K562 (cell line): ENCODE measurements around the gene PMM1. TPM values are rescaled to one million over a fixed set of nuclear protein-coding genes. Genes with fewer than 3 reads are reported as not detected.

Source experiments
- CBFB ChIP-seq: sonication (generic); formaldehyde crosslinking; IDR thresholded peaks from 2 replicates; pipeline ENCODE4 v1.4.0; 2020; ENCODE audit warnings: mild to moderate bottlenecking, missing genetic modification reagents
- CHCHD3 ChIP-seq: fragments of 250-450 bp; sonication (Bioruptor Pico); IDR thresholded peaks from 2 replicates; pipeline ENCODE4 v2.1.2; 2022; ENCODE audit warnings: mild to moderate bottlenecking
- HDAC1 ChIP-seq, 2 experiments: fragments of 450-650 bp; IDR thresholded peaks; 2 replicates each; pipeline ENCODE4 v1.6.1; 2016 to 2017; ENCODE audit warnings: inconsistent platforms in 1 of 2, mild to moderate bottlenecking in 1 of 2, moderate library complexity in 1 of 2
- HEY1 ChIP-seq: fragments of 250-450 bp; sonication (Bioruptor Pico); IDR thresholded peaks from 2 replicates; pipeline ENCODE4 v1.5.0; 2020; ENCODE audit warnings: mild to moderate bottlenecking, moderate library complexity, borderline replicate concordance
- HNRNPUL1 ChIP-seq: fragments of 200-400 bp; formaldehyde crosslinking; IDR thresholded peaks from 2 replicates; pipeline ENCODE4 v1.6.1; 2017; ENCODE audit warnings: low read length
- IFI16 ChIP-seq: fragments of 250-450 bp; sonication (Bioruptor Pico); IDR thresholded peaks from 2 replicates; pipeline ENCODE4 v2.1.2; 2022; ENCODE audit warnings: mild to moderate bottlenecking, inconsistent platforms
- ILF3 ChIP-seq: fragments of 450-650 bp; IDR thresholded peaks from 2 replicates; pipeline ENCODE4 v1.6.1; 2018; ENCODE audit warnings: antibody characterized with exemption, mild to moderate bottlenecking, moderate library complexity, borderline replicate concordance
- KAT7 ChIP-seq: sonication (generic); formaldehyde crosslinking; IDR thresholded peaks from 2 replicates; pipeline ENCODE4 v1.8.0; 2022; ENCODE audit warnings: missing genetic modification reagents, mild to moderate bottlenecking, borderline replicate concordance
- KDM2B ChIP-seq: fragments of 250-450 bp; sonication (Bioruptor Pico); IDR thresholded peaks from 2 replicates; pipeline ENCODE4 v1.8.0; 2021; ENCODE audit warnings: mild to moderate bottlenecking, moderate library complexity
- MAFK ChIP-seq: IDR thresholded peaks from 2 replicates; pipeline ENCODE4 v1.6.1; 2011; ENCODE audit warnings: low read length, improper control_type of control experiment
- NFIC ChIP-seq: fragments of 450-650 bp; IDR thresholded peaks from 2 replicates; pipeline ENCODE4 v1.6.1; 2017; ENCODE audit warnings: mild to moderate bottlenecking, inconsistent platforms
- PHF8 ChIP-seq: fragments of 200-600 bp; sonication (generic); IDR thresholded peaks from 2 replicates; pipeline ENCODE4 v1.6.1; 2012; ENCODE audit warnings: mixed run types, mild to moderate bottlenecking, inconsistent platforms, low read length, moderate library complexity, borderline replicate concordance
- PHTF2 ChIP-seq: fragments of 250-450 bp; sonication (Bioruptor Pico); IDR thresholded peaks from 2 replicates; pipeline ENCODE4 v1.5.0; 2021; ENCODE audit warnings: mild to moderate bottlenecking
- RAD21 ChIP-seq, 2 experiments: fragments of 250-450 bp in 1 of 2; fragments of 450-650 bp in 1 of 2; sonication (Bioruptor Pico) in 1 of 2; formaldehyde crosslinking in 1 of 2; IDR thresholded peaks in 1 of 2; conservative IDR thresholded peaks in 1 of 2; 2 replicates each; pipeline versions ENCODE4 v1.4.0 to v1.8.0; 2020 to 2022; ENCODE audit warnings: mild to moderate bottlenecking in 2 of 2, moderate library complexity in 1 of 2
- RBM14 ChIP-seq: fragments of 200-400 bp; formaldehyde crosslinking; IDR thresholded peaks from 2 replicates; pipeline ENCODE4 v1.6.1; 2018; ENCODE audit warnings: low read depth, mild to moderate bottlenecking, low read length, moderate library complexity, borderline replicate concordance; ENCODE audit not compliant: insufficient read depth
- SUPT5H ChIP-seq: fragments of 450-650 bp; IDR thresholded peaks from 2 replicates; pipeline ENCODE4 v1.6.1; 2016
- YBX1 ChIP-seq: fragments of 450-650 bp; IDR thresholded peaks from 2 replicates; pipeline ENCODE4 v1.7.1; 2016; ENCODE audit warnings: mild to moderate bottlenecking
- ZEB2 ChIP-seq: fragments of 450-650 bp; IDR thresholded peaks from 2 replicates; pipeline ENCODE4 v1.6.1; 2016
- ZNF431 ChIP-seq: sonication (generic); formaldehyde crosslinking; IDR thresholded peaks from 2 replicates; pipeline ENCODE4 v1.8.0; 2022; ENCODE audit warnings: mild to moderate bottlenecking, missing genetic modification reagents
- ZNF445 ChIP-seq: fragments of 250-450 bp; sonication (Bioruptor Pico); IDR thresholded peaks from 2 replicates; pipeline ENCODE4 v1.4.0; 2020; ENCODE audit warnings: low read depth, mild to moderate bottlenecking, moderate library complexity
- ZNF717 ChIP-seq: fragments of 250-450 bp; sonication (Bioruptor Pico); IDR thresholded peaks from 2 replicates; pipeline ENCODE4 v1.5.0; 2021
- polyA plus RNA-seq, 8 experiments: library from polyadenylated mRNA; depleted of rRNA in 4 of 8; stranded (reverse) in 5 of 8; unstranded in 3 of 8; fragments of >200 nt; fragmentation: Nextera tagmentation in 2 of 8; fragmentation: Illumina TruSeq in 1 of 8; extraction: Ambion mirVana in 2 of 8; extraction: Trizol in 1 of 8; gene quantifications; 2 replicates each; pipeline versions ENCODE4 v1.2.1 to v1.2.3, GENCODE V29; 2011 to 2014; ENCODE audit warnings: inconsistent platforms in 1 of 8, missing spikeins in 1 of 8
- total RNA-seq, 7 experiments: library from RNA; depleted of rRNA in 6 of 7; stranded (reverse); fragments of >200 nt in 6 of 7; fragmentation: Illumina TruSeq in 2 of 7; extraction: Trizol in 2 of 7; gene quantifications; 2 replicates each; pipeline versions ENCODE4 v1.2.1 to v1.2.3, GENCODE V29; 2011 to 2021; ENCODE audit warnings: low replicate concordance in 1 of 7
- TF ChIP-seq, protein P1 (sequence below): fragments of 450-650 bp; IDR thresholded peaks from 2 replicates; pipeline ENCODE4 v1.6.1; 2016; ENCODE audit warnings: mild to moderate bottlenecking
- TF ChIP-seq, protein P2 (sequence below): fragments of 250-450 bp; sonication (Bioruptor Pico); IDR thresholded peaks from 2 replicates; pipeline ENCODE4 v1.4.0; 2020; ENCODE audit warnings: mild to moderate bottlenecking, moderate library complexity, borderline replicate concordance
- TF ChIP-seq, protein P3 (sequence below): sonication (generic); formaldehyde crosslinking; IDR thresholded peaks from 2 replicates; pipeline ENCODE4 v1.8.0; 2023; ENCODE audit warnings: mild to moderate bottlenecking, missing genetic modification reagents

Gene PMM1
- total and polyA plus RNA-seq, 9 of the 15 experiments (the other 6 are each of a cell fraction or from before 2014, with no cell fraction given), result 10.2 to 31.7 (median 20.3) TPM

DNA sequence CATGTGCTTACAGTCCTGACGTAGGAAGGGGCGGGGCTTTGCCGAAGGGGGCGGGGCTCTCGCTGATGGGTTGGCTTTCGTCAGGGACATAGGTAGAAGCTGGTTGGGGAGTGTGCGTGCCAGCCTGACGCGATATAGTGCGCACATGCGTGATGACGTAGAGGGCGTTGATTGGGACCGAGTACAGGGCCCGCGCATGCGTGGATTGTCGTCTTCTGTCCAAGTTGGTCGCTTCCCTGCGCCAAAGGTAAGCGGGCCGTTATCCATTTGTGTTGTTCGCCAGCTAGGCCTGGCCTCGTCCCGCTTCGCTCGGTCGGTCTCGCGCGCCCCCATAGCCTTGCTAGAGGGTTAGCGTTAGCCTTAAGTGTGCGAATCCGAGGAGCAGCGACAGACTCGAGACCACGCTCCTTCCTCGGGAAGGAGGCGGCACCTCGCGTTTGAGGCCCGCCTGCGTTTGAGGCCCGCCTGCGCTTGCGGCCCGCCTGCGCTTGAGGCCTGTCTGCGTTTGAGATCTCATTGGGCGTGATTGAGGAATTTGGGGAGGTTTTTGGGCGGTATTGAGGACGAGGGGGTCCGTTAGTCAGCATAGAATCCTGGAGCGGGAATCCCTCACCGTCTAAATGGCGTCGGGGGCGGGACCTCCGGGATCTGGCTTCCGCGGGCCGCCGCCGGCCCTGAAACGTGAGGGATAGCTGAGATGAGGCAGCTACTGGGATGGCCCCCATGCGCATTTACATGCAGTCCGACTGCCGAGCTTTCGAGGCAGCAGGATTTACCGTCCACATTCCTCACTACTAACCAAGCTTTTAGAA, 31.7 kb upstream of the PMM1 start, which contains the start of gene XRCC6 (continued):
- no peak for TF ChIP-seq KDM2B
- peak in 1 of 2 experiments; percentile 89; a peak in 2 of 4 replicates for TF ChIP-seq HDAC1 (IDR thresholded peaks at IDR 0.05)
- TF ChIP-seq, protein P1, sequence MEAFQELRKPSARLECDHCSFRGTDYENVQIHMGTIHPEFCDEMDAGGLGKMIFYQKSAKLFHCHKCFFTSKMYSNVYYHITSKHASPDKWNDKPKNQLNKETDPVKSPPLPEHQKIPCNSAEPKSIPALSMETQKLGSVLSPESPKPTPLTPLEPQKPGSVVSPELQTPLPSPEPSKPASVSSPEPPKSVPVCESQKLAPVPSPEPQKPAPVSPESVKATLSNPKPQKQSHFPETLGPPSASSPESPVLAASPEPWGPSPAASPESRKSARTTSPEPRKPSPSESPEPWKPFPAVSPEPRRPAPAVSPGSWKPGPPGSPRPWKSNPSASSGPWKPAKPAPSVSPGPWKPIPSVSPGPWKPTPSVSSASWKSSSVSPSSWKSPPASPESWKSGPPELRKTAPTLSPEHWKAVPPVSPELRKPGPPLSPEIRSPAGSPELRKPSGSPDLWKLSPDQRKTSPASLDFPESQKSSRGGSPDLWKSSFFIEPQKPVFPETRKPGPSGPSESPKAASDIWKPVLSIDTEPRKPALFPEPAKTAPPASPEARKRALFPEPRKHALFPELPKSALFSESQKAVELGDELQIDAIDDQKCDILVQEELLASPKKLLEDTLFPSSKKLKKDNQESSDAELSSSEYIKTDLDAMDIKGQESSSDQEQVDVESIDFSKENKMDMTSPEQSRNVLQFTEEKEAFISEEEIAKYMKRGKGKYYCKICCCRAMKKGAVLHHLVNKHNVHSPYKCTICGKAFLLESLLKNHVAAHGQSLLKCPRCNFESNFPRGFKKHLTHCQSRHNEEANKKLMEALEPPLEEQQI, result no peak
- no peak for TF ChIP-seq HEY1 (CRISPR knock-in tag)
- TF ChIP-seq SUPT5H, result peak; percentile 92
- TF ChIP-seq CHCHD3 (CRISPR knock-in tag), result no peak
- TF ChIP-seq RAD21 (CRISPR knock-in tag; conservative IDR thresholded peaks at IDR 0.05 in 1 of 2, IDR thresholded peaks at IDR 0.05 in 1 of 2), result no peak
- TF ChIP-seq ZNF431, result no peak
- peak; percentile 96 for TF ChIP-seq PHF8
- TF ChIP-seq, protein P2, sequence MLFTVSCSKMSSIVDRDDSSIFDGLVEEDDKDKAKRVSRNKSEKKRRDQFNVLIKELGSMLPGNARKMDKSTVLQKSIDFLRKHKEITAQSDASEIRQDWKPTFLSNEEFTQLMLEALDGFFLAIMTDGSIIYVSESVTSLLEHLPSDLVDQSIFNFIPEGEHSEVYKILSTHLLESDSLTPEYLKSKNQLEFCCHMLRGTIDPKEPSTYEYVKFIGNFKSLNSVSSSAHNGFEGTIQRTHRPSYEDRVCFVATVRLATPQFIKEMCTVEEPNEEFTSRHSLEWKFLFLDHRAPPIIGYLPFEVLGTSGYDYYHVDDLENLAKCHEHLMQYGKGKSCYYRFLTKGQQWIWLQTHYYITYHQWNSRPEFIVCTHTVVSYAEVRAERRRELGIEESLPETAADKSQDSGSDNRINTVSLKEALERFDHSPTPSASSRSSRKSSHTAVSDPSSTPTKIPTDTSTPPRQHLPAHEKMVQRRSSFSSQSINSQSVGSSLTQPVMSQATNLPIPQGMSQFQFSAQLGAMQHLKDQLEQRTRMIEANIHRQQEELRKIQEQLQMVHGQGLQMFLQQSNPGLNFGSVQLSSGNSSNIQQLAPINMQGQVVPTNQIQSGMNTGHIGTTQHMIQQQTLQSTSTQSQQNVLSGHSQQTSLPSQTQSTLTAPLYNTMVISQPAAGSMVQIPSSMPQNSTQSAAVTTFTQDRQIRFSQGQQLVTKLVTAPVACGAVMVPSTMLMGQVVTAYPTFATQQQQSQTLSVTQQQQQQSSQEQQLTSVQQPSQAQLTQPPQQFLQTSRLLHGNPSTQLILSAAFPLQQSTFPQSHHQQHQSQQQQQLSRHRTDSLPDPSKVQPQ (CRISPR knock-in tag), result no peak
- TF ChIP-seq MAFK, result no peak
- TF ChIP-seq IFI16 (CRISPR knock-in tag), result no peak
- no peak for TF ChIP-seq KAT7 (CRISPR knock-in tag)
- TF ChIP-seq RBM14, result no peak
- no peak for TF ChIP-seq YBX1
- peak; percentile 33; the same call in 1 of the 2 replicates for TF ChIP-seq NFIC
- no peak for TF ChIP-seq CBFB (CRISPR knock-in tag)
- no peak for TF ChIP-seq HNRNPUL1
- TF ChIP-seq, protein P3, sequence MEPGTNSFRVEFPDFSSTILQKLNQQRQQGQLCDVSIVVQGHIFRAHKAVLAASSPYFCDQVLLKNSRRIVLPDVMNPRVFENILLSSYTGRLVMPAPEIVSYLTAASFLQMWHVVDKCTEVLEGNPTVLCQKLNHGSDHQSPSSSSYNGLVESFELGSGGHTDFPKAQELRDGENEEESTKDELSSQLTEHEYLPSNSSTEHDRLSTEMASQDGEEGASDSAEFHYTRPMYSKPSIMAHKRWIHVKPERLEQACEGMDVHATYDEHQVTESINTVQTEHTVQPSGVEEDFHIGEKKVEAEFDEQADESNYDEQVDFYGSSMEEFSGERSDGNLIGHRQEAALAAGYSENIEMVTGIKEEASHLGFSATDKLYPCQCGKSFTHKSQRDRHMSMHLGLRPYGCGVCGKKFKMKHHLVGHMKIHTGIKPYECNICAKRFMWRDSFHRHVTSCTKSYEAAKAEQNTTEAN, result peak; percentile 18; the same call in 1 of the 2 replicates
- TF ChIP-seq ZEB2, result no peak
- TF ChIP-seq ZNF717 (CRISPR knock-in tag), result no peak
- TF ChIP-seq ILF3, result no peak
- no peak for TF ChIP-seq ZNF445 (CRISPR knock-in tag)
- TF ChIP-seq PHTF2 (CRISPR knock-in tag), result no peak
